Transverse colon (tissue), 4 donors: ENCODE data around the gene STAC.

Experiments used
- CTCF ChIP-seq, 5 experiments: fragments of 200-600 bp in 3 of 5; fragments of 450-650 bp in 2 of 5; sonication (generic) in 3 of 5; IDR thresholded peaks; 1 replicate in 2 of 5; 2 replicates in 3 of 5; pipeline ENCODE4 v1.5.1; 2016 to 2017; ENCODE audit warnings: antibody characterized with exemption in 5 of 5, inconsistent platforms in 3 of 5, mild to moderate bottlenecking in 2 of 5, moderate library complexity in 1 of 5
- POLR2AphosphoS5 ChIP-seq, 3 donors: sonication (generic); formaldehyde crosslinking; IDR thresholded peaks; one replicate each; pipeline ENCODE4 v1.6.1; 2016; ENCODE audit warnings: antibody characterized with exemption in 3 of 3

GRCh38 chr3:36480911-36481648 is 100.8 kb downstream of the STAC start:
- TF ChIP-seq CTCF (IDR thresholded peaks at IDR 0.05) (no peak), POLR2AphosphoS5 (IDR thresholded peaks at IDR 0.05) (no peak)
